ENCODE measurements around the gene UBXN2A. TPM values are rescaled to one million over a fixed set of nuclear protein-coding genes. Genes with fewer than 3 reads are reported as not detected.
"Not testable (repeated sequence)": the region's sequence is repeated elsewhere in the genome, so short reads cannot be mapped to it uniquely, and the experiment has no call there.

Gene UBXN2A
- total RNA-seq, 2 experiments from 2014 or later, result 11.2 to 12.4 TPM

DNA sequence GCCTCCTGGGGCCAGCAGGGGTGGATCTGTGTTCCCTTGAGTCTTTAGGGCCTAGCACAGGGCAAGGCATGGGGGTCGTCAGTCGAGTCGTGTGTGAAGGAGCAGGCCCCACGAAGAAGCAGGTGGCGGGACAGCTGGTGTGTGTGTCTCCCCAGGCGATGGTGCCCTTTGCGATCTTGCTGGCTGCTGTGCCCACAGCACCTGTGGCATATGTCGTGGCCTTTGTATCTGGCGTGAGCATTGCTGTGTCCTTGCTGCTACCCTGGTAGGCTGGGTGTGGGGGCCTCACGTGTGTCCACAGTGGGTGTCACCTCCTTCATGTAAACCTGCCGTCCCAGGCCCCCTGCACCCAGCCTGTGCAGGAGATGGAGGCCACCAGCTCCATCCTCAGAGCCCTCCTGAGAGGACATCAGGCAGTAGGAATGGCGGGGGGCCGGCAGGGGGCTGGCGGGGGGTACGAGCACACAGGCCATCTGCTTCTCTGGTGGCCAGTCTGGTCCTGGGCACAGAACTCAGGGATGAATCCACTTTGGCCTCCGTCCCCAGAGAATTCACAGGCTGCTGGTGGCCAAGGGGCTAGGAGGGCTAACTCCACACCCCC is 82.8 kb downstream of the UBXN2A start:
- no peak for DNase-seq
- no peak for ATAC-seq (ENCODE audit: low read depth)
- H3K27ac Mint-ChIP-seq, result no peak overlapping the region
- no peaks in the 10 kb centered on the region for H3K4me1 Mint-ChIP-seq
- H3K9me3 Mint-ChIP-seq, result no peaks in the 10 kb centered on the region
- H3K36me3 Mint-ChIP-seq, result peaks cover 3% of the 10 kb centered on the region
- no peak overlapping the region for H3K4me3 Mint-ChIP-seq
- POLR2A ChIA-PET, result no interaction called here
- no peaks in the 10 kb centered on the region for H3K27me3 Mint-ChIP-seq

DNA sequence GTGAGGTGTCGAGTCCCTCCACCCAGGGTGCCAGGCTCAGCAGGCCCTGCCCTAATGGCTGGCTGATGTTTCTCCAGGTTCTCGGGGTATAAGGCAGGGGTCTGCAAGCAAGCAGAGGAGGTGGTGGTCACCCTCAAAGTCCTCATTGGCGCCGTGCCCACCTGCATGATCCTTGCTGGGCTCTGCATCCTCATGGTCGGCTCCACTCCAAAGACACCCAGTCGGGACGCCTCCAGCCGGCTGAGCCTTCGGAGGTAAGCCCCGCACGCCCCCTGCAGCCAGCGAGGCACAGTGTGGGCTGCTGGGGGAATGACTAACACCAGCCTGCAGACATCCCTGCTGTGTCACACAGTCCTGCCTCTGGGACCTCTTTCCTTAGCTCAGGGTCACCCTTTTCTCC is 83.8 kb downstream of the UBXN2A start:
- H3K27ac Mint-ChIP-seq, result peak overlapping the region; percentile 82
- POLR2A ChIA-PET, result no interaction called here
- H3K9me3 Mint-ChIP-seq, result no peaks in the 10 kb centered on the region
- no peaks in the 10 kb centered on the region for H3K27me3 Mint-ChIP-seq
- DNase-seq, result no peak
- peaks cover 3% of the 10 kb centered on the region for H3K36me3 Mint-ChIP-seq
- no peak for ATAC-seq (ENCODE audit: low read depth)
- H3K4me3 Mint-ChIP-seq, result no peak overlapping the region
- no peaks in the 10 kb centered on the region for H3K4me1 Mint-ChIP-seq

DNA sequence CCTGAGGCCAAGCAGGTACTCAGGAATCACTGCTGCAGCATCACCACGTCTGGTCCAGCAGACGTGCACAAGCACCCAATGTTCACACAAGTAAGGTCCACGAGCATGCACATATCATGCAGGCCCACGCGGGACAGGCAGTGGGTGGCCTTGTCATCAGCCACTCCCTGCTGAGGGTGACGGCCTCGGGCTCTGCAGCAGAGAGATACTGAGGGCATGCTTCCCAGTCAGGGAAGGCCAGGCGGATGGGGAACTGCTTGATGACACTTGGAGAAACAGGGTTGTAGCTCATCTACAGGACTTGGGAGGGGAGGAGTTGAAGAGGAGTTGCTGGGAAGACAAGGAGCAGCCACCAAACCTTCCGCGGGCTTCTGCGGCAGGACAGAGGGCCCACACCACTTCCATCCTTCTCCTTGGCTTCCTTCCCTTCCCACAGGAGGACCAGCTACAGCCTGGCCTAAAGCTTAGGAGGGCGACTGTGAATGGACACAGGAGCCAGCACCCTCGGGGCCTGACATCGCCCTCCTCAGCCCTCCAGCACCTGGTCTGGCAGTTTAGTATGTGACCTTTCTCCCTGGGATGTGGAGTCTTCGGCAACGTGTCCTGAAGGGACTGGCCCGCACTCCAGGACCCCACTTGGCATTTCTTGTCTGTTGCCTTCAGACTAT is 84.9 kb downstream of the UBXN2A start:
- no peaks in the 10 kb centered on the region for H3K9me3 Mint-ChIP-seq
- ATAC-seq (ENCODE audit: low read depth) (no peak), DNase-seq (no peak)
- H3K4me3 Mint-ChIP-seq, result no peak overlapping the region
- H3K27ac Mint-ChIP-seq, result no peak overlapping the region
- H3K36me3 Mint-ChIP-seq, result peaks cover 3% of the 10 kb centered on the region
- no peaks in the 10 kb centered on the region for H3K4me1 Mint-ChIP-seq
- no peaks in the 10 kb centered on the region for H3K27me3 Mint-ChIP-seq
- POLR2A ChIA-PET, result no interaction called here

DNA sequence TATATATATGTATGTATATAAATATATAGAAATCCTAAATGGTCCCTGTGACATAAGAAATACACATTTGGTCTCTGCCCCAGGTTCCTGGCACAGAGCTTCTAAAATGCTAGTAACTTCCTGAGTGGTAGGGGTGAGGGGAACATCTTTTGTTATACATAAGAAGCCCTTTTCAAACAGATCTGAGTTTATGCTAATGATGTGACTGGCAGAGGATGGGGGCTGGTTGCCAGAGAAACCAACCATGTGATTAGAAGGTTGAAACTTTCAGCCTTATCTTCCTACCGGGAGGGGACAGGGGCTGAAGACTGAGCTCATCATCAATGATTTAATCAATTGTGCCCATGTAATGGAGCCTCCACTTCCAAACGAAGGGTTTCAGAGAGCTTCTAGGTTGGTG is 86.0 kb downstream of the UBXN2A start:
- H3K27me3 Mint-ChIP-seq, result no peaks in the 10 kb centered on the region
- no peaks in the 10 kb centered on the region for H3K9me3 Mint-ChIP-seq
- POLR2A ChIA-PET, result interaction anchor here (1.5 kb wide), 1 partner anchor 21 kb away, joined by 4 read pairs; no protein-coding TSS in a partner anchor
- H3K4me3 Mint-ChIP-seq, result no peak overlapping the region
- DNase-seq, result no peak
- ATAC-seq (ENCODE audit: low read depth), result no peak
- peaks cover 3% of the 10 kb centered on the region for H3K4me1 Mint-ChIP-seq
- H3K36me3 Mint-ChIP-seq, result peaks cover 8% of the 10 kb centered on the region
- no peak overlapping the region for H3K27ac Mint-ChIP-seq

DNA sequence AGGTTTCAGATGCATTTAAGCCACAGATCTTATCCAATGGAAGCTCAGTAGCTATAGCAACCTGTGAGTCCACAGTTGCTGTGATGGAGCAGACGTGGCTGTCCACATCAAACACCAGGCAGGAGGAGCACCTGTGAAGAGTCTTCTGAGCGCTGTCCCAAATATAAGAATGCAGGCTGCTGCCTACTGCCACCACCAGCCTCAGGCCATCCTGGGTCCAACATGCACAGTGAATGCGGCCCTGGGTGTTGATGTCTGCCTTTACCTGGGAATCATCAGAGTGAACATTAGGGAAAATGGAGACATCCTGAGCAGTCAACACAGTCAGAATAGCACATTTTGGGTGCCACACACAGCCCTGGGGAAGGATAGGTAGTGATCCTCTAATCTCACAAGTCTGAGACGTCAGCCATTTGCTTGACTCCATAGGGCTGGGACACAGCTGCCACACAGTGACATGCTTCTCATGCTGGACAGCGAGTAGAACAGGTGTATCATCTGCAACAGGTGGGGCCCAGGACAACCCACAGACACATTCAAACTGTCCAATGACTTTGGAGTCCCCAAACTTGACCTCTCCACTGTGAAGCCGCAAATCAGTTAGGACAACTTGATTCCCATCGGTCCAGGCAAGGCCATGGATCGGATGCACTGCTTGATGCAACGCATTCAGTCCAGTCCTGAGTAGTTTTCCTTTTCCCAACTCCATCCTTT is 98.7 kb downstream of the UBXN2A start:
- Mint-ChIP-seq H3K36me3 (peaks cover 11% of the 10 kb centered on the region), H3K9me3 (no peaks in the 10 kb centered on the region), H3K27ac (no peak overlapping the region), H3K4me1 (peaks cover 1% of the 10 kb centered on the region), H3K27me3 (no peaks in the 10 kb centered on the region), H3K4me3 (no peak overlapping the region)
- ATAC-seq (ENCODE audit: low read depth), result no peak
- DNase-seq, result no peak
- POLR2A ChIA-PET, result no interaction called here

DNA sequence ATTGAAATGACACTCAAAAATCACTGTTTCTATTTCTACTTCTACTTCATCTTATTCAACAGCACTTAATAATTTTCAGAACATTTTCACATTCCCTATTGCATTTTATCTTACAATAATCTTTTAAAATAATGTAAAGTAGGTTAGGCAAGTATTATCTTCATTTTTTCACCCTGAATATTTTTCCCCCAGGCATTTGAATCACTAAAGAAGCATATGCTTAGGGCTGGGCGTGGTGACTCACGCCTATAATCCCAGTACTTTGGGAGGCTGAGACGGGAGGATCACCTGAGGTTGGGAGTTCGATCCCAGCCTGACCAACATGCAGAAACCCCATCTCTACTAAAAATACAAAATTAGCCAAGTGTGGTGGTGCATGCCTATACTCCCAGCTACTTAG is 100.2 kb downstream of the UBXN2A start:
- no peaks in the 10 kb centered on the region for H3K9me3 Mint-ChIP-seq
- peaks cover 6% of the 10 kb centered on the region for H3K4me1 Mint-ChIP-seq
- POLR2A ChIA-PET, result no interaction called here
- H3K27me3 Mint-ChIP-seq, result no peaks in the 10 kb centered on the region
- H3K36me3 Mint-ChIP-seq, result peaks cover 13% of the 10 kb centered on the region
- ATAC-seq (ENCODE audit: low read depth), result no peak
- H3K27ac Mint-ChIP-seq, result no peak overlapping the region
- H3K4me3 Mint-ChIP-seq, result no peak overlapping the region
- DNase-seq, result no peak

DNA sequence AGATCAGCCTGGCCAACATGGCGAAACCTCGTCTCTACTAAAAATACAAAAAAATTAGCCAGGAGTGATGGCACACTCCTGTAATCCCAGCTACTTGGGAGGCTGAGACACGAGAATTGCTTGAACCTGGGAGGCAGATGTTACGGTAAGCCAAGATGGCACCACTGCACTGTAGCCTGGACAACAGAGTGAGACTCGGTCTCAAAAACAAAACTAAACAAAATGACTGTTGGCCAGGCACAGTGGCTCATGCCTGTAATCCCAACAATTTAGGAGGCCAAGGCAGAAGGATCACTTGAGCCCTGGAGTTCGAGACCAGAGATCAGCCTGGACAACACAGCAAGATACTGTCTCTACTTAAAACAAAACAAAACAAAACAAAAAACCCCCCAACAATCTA is 102.9 kb downstream of the UBXN2A start:
- POLR2A ChIA-PET; H3K4me3 Mint-ChIP-seq; H3K9me3 Mint-ChIP-seq; DNase-seq; H3K27ac Mint-ChIP-seq; ATAC-seq (ENCODE audit: low read depth); H3K27me3 Mint-ChIP-seq: not testable (repeated sequence)
- H3K36me3 Mint-ChIP-seq, result peaks cover 11% of the 10 kb centered on the region
- H3K4me1 Mint-ChIP-seq, result peaks cover 22% of the 10 kb centered on the region

DNA sequence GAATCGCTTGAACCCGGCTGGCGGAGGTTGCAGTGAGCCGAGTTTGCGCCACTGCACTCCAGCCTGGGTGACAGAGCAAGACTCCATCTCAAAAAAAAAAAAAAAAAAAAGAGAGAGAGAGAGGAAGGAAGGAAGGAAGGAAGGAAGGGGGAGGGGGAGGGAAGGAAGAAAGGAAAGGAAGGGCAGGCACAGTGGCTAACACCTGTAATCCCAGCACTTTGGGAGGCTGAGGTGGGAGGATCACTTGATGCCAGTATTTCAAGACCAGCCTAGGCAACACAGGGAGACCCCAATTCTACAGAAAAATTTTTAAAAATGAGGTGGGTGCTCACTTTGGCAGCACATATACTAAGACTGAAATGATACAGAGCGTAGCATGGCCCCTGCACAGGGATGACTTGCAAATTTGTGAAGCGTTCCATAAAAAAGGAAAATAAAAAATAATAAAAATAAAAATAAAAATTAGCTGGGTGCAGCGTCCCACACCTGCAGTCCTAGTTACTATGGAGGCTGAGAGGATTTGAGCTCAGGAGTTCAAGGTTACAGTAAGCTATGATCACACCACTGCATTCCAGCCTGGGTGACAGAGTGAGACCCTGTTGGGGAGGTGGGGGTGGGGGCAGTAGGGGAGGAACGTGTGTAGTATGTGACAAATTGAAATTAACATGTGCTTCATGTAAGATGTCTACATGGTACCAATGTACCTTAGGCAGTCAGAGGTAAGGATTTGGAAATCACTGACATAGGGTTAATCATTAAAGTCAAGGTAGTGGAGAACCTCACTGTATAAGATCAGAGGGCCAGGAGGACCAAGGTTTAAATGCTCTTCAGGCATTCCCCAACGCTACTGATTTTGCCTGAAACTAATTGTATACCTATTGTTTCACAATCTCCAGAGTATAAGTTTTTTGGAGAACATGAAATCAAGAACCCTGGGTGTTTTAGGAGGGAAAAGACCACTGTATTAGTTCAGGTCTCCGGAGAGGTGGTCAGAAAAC is 105.5 kb downstream of the UBXN2A start:
- H3K9me3 Mint-ChIP-seq, result no peaks in the 10 kb centered on the region
- H3K27me3 Mint-ChIP-seq, result peaks cover 2% of the 10 kb centered on the region
- H3K27ac Mint-ChIP-seq, result no peak overlapping the region
- peaks cover 26% of the 10 kb centered on the region for H3K4me1 Mint-ChIP-seq
- H3K4me3 Mint-ChIP-seq, result peak overlapping the region; percentile 99
- ATAC-seq (ENCODE audit: low read depth) (no peak), DNase-seq (no peak)
- H3K36me3 Mint-ChIP-seq, result peaks cover 9% of the 10 kb centered on the region
- POLR2A ChIA-PET, result no interaction called here

DNA sequence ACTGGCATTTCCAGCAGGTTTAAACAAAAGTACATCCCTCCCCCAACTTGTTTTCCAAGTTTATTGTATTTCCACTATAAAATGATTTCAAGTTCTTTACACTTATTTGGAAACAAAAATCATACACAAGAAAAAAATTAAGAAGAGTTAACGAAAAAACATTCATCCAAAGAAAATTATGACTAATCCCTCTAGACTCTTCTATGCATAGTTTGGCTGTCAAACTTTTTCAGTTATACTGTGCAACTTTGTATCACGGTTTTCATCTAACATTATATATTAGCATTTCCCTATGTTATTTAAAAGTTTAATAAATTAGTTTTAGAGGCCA is 106.3 kb downstream of the UBXN2A start:
- POLR2A ChIA-PET, result interaction anchor here (1.4 to 4.5 kb wide), 7 partner anchors 12 to 120 kb away, joined by 3 to 43 read pairs (median 10); partner anchors contain the start of genes ATAD2B, SF3B6, TP53I3 and UBXN2A
- Mint-ChIP-seq H3K36me3 (peaks cover 9% of the 10 kb centered on the region), H3K4me1 (peaks cover 24% of the 10 kb centered on the region), H3K27ac (no peak overlapping the region), H3K4me3 (peak overlapping the region; percentile 99), H3K9me3 (no peaks in the 10 kb centered on the region), H3K27me3 (peaks cover 2% of the 10 kb centered on the region)
- DNase-seq, result no peak
- no peak for ATAC-seq (ENCODE audit: low read depth)

DNA sequence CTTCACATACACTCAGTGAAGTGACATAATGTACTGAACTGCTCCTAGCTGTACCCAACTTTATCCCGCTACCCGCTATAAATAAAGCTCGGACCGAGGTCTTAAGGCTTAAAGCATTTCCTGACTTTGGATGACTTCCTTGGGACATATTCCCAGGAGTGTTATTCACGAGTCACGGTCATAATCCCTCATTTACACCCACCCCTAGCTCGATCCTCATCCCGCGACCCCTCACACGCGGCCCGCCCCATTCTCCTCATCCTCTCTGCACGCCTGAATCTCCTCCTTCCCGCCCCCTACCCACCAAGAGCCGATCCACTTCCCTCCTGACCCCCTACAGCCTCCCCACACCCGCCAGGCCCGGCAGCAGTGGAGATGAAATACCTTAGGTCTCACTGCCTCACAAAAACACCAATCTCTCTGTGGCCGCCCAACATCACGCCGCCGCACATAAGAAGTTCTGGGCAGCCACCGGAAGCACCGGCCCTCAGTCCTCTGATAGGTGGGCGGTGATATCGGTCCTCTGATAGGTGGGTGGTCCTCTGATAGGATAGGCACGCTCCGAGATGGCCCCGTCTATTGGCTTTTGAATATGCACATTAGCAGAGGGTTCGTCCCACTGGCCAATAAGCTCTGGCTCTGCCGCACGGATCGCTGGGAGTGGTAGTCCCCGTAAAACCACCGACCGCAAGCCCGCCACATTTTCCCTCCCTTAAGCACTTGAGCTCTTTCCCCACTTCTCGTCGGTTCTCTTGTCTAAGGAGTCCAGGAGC is 106.9 kb downstream of the UBXN2A start, which contains the start of gene WDCP:
Gene WDCP, minus strand, starts transcription at position 462 of the 773 bp plus-strand sequence. CDS start 7,897 bp downstream, outside the sequence.
- ATAC-seq (ENCODE audit: low read depth), result peak; percentile 100
- Mint-ChIP-seq H3K4me3 (peak within 1 kb of the TSS; percentile 99), H3K36me3 (peaks cover 9% of the 10 kb centered on the region), H3K27me3 (peaks cover 2% of the 10 kb centered on the region), H3K9me3 (no peaks in the 10 kb centered on the region), H3K27ac (peak within 1 kb of the TSS; percentile 95), H3K4me1 (peaks cover 24% of the 10 kb centered on the region)
- POLR2A ChIA-PET, result interaction anchor here (0.6 to 4.5 kb wide), 13 partner anchors 10 to 313 kb away, joined by 3 to 43 read pairs (median 4); partner anchors contain the start of genes ATAD2B, ITSN2, SF3B6 and TP53I3
- DNase-seq, result peak; percentile 90

DNA sequence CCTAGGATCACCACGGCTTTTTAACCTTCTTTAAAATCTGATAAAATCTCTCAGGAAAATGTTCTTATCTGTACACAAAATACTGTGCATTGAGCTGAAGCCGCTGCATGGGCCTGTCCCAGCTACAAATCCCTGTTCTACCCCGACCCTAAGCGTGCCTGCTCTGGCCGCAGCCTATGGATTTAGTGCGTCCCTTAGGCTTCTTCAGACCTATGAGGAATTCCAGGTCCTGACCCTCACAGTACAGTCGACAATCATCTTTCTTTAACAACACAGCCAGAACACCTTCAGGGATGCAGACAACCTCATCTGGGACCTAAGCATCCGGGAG is 107.4 kb downstream of the UBXN2A start:
- DNase-seq (no peak), ATAC-seq (ENCODE audit: low read depth) (peak; percentile 0)
- Mint-ChIP-seq H3K9me3 (no peaks in the 10 kb centered on the region), H3K27me3 (peaks cover 2% of the 10 kb centered on the region), H3K4me3 (peak overlapping the region; percentile 99), H3K36me3 (peaks cover 9% of the 10 kb centered on the region), H3K4me1 (peaks cover 24% of the 10 kb centered on the region), H3K27ac (peak overlapping the region; percentile 95)
- POLR2A ChIA-PET, result interaction anchor here (0.6 to 4.5 kb wide), 14 partner anchors 10 to 313 kb away, joined by 3 to 43 read pairs (median 4); partner anchors contain the start of genes ATAD2B, ITSN2, SF3B6 and TP53I3

DNA sequence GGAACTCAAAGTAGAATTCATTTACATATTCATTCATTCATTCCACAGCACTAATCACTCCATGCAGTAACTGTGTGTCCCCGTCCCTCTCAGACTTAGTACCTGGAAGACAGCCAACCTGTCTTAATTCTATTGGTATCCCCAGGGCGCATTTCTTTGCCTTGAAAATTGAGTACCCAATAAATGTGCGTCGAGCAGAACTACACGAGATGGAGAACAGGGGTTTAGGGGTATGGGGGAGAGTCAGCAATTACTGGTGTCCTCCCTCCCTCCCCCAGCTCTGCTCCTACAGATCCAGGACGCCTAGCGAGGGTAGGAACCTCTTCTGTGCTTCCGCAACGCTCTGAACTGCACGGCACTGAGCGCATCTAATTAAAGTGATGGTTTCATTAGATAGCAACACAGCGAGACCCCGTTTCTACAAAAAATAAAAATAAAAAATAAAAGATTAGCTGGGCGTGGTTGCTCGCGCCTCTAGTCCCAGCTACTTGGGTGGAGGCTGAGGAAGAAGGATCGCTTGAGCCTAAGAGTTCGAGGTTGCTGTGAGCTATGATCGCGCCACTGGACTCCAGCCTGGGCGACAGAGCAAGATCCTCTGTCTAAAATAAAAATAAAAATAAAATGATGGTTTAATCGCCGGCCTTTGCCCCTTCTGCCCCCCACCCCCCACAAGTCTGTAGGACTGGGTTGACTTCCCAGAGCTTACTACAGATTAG is 108.7 kb downstream of the UBXN2A start:
- DNase-seq, result no peak

More for the DNA sequence above, 108.7 kb downstream of the UBXN2A start:
- no peak for ATAC-seq (ENCODE audit: low read depth)
- Mint-ChIP-seq H3K27ac (no peak overlapping the region), H3K27me3 (peaks cover 2% of the 10 kb centered on the region), H3K36me3 (peaks cover 4% of the 10 kb centered on the region), H3K4me3 (peak overlapping the region; percentile 79), H3K9me3 (no peaks in the 10 kb centered on the region), H3K4me1 (peaks cover 24% of the 10 kb centered on the region)
- POLR2A ChIA-PET, result interaction anchor here (0.6 to 4.5 kb wide), 5 partner anchors 24 to 122 kb away, joined by 3 to 43 read pairs (median 3); partner anchors contain the start of genes ATAD2B and SF3B6

All from activated naive CD8-positive, alpha-beta T cell treated with anti-CD3 and anti-CD28 coated beads, Interleukin-2, amount 10 ng/mL, durations not matched to agents 7 days and 5 days (primary cell).